GM21825 (cell line): ENCODE data around the gene RAD51C.
A peak's percentile ranks its signal among the peaks of the same experiment; 100 is the strongest.
"Not testable (repeated sequence)": the region's sequence is repeated elsewhere in the genome, so short reads cannot be mapped to it uniquely, and the experiment has no call there.

ENCODE experiments used
- ATAC-seq: cut with Tn5 transposase; IDR thresholded peaks from one replicate; pipeline ENCODE4 v1.9.1; 2021; ENCODE audit warnings: mild to moderate bottlenecking, moderate library complexity; ENCODE audit not compliant: unreplicated experiment

The RAD51C gene

DNA sequence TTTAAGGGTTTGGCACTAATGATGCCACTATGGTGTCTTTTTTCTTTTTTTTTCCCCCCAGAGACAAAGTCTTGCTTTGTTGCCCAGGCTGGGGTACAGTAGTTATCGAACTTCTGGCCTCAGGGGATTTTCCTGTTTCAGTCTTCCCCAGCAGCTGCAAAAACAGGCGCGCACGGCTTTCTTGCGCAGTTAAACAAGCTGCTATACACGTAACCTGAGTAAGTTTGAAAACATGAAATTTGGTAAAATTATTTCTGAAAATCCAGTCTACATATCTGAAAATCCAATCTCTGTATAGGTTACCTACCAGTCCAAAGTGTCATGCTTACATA lies 12.4 kb upstream of the RAD51C start:
- no peak for ATAC-seq

DNA sequence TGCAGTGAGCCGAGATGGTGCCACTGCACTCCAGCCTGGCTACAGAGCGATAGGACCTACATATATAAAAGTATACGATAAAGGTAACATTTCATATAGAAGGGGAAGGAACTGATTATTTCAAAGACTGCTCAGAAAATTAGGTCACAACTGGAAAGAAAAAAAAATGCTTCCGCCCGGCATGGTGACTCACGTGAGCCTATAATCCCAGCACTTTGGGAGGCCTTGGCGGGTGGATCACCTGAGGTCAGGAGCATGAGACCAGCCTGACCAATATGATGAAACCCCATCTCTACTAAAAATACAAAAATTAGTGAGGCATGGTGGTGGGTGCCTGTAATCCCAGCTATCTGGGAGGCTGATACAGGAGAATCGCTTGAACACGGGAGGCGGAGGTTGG lies 8.4 kb upstream of the RAD51C start:
- ATAC-seq = no peak

DNA sequence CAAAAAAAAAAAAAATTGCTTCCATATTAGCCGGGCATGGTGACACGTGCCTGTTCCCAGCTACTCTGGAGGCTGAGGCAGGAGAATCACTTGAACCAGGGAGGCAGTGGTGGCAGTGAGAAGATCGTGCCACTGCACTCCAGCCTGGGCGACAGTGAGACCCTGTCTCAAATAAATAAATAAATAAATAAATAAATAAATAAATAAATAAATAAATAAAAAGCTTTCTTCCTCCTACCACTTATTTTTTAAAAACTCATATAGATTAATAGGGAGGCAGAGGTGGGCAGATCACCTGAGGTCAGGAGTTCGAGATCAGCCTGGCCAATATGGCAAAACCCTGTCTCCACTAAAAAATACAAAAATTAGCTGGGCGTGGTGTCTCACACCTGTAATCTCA lies 7.9 kb upstream of the RAD51C start:
- not testable (repeated sequence) for ATAC-seq

DNA sequence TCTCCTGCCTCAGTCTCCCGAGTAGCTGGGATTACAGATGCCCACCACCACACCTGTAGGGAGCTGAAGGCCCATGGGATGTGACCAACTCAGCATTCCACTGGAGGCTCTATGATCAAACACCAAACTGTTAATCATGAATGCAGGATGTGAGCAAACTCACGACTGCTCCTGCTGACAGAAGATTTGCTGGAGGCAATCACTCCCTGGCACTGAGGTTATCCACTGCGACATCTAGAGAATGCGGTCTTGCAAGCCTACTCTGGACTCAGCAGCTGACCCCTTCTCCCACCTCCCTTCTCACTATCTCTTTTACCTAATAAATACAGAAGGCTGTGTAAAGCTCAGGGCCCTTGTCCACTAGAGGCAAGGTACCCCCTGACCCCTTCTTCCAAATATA lies 5.4 kb upstream of the RAD51C start:
- no peak for ATAC-seq

DNA sequence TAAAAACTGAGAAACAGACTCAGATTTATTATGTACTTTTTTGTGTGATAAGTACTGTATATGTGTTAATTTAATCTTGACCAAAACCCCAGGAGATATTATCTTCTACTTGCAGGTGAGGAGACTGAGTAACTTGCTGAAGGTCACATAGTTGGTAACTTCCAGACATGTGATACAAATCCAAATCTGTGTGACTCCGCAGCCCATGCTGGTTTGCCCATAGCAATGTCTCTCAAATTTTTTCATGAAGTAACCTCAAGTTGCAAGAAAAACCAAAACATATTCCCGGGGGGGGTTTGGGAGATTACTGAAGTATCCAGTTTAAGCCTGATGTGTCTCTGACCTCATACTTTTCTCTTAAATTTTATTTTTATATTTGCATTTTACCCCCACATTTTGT lies 3.9 kb upstream of the RAD51C start:
- ATAC-seq = no peak

DNA sequence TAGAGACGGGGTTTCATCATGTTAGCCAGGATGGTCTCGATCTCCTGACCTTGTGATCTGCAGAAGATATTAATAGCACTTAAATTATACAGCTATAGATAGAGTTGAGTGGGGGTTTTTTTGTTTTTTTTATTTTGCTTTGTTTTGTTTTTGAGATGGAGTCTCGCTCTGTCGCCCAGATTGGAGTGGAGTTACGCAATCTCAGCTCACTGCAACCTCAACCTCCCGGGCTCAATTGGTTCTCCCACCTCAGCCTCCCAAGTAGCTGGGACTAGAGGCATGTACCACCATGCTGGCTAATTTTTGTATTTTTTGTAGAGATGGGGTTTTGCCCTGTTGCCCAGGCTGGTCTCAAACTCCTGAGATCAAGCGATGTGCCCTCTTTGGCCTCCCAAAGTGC lies 2.4 kb upstream of the RAD51C start:
- ATAC-seq = not testable (repeated sequence)

DNA sequence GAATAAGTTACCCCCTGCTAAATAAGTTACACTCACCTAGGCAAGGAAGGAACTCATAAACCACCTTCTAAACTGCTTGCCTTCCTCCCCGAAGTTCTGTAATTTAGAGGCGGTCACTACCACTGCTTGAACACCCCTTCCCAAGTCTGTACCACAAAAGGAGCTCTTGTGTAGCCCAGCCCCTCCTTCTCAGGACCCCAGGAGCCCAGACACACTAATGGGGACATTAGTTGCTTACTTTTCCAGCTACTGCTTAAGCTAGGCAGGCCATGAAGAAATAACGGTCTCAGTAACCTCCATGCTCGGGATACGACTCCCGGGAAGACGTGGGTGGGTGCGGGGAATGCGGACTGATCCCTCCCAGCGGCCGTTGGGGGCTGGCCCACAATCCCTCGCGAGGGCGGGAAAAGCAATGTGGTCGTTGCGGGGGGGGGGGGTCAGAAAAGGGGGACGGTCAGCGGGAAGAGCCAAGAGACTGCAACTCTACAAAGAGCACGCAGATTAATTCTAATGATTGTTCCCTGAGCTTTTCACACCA lies 632 bp upstream of the RAD51C start, which contains the start of gene TEX14:
TEX14 (minus strand) TSS at position 345 of the 538 bp plus-strand sequence. CDS start 40,044 bp downstream, outside the sequence.
- ATAC-seq = no peak

DNA sequence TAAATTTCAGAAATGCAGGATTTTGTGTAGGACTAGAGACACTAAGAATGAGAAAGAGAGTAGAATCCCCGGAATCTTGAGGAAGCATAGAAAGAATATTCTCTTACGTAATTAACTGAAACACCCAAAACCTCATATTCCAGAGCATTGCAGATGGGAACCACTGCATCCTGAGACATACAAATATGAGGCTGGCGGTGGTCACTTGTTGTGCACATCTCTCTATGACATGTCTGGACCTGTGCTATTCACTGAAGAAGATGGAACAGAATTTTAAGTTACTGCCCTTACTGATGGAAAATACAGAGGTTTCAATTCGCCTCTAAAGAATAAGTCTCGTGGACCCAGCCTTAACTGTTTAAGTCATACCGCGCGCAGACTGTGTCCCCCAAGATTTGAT lies 806 bp downstream of the RAD51C start:
- no peak for ATAC-seq

DNA sequence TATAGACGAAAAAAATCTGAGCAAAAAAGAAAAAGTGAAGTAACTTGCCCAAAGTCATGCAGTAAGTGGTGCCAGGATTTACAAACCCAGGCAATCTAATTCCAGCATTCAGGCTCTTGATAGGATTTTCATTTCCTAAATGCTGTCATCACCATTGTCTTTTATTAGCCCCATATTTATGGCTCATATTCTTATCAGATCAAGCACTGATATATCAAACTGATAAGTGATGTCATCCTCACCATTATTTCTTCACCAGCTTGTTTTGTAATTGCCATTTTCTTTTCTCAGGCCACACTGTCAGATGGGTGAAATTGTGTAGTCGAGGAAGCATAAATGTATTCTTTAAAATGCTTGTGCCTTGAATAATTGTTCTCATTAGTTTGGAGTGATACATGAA lies 1.3 kb downstream of the RAD51C start:
- ATAC-seq = no peak

DNA sequence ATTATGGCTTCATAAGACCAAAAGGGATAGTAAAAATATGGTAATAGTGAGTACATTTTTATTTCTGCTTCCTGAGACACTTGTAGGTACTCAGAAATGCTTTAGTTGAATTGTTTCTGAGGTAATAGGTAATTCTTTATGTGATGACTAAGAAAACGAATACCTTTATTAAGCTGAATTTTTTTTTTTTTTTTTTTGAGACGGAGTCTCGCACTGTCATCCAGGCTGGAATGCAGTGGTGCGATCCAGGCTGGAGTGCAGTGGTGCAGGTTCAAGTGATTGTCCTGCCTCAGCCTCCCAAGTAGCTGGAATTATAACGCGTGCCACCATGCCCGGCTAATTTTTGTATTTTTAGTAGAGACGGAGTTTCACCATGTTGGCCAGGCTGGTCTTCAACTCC lies 1.9 kb downstream of the RAD51C start:
- no peak for ATAC-seq

DNA sequence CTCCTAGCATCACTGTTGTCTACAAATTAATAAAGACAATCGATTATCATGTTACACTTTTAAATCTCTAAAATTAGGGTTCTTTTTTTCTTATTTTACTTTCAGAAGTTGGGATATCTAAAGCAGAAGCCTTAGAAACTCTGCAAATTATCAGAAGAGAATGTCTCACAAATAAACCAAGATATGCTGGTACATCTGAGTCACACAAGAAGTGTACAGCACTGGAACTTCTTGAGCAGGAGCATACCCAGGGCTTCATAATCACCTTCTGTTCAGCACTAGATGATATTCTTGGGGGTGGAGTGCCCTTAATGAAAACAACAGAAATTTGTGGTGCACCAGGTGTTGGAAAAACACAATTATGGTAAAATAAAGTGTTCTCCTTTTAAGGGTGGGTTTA lies 2.4 kb downstream of the RAD51C start:
- no peak for ATAC-seq

DNA sequence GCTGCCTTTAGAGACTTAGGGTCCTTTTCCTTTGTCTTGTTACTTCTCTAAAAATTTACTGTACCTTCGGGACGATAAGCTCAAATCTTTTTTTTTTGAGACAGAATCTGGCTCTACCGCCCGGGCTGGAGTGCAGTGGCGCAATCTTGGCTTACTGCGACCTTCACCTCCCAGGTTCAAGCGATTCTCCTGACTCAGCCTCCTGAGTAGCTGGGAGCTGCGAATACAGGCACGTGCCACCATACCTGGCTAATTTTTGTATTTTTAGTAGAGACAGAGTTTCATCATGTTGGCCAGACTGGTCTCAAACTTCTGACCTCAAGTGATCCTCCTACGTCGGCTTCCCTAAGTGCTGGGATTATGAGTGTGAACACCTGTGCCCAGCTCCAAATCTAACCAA lies 7.4 kb downstream of the RAD51C start:
- ATAC-seq = no peak

DNA sequence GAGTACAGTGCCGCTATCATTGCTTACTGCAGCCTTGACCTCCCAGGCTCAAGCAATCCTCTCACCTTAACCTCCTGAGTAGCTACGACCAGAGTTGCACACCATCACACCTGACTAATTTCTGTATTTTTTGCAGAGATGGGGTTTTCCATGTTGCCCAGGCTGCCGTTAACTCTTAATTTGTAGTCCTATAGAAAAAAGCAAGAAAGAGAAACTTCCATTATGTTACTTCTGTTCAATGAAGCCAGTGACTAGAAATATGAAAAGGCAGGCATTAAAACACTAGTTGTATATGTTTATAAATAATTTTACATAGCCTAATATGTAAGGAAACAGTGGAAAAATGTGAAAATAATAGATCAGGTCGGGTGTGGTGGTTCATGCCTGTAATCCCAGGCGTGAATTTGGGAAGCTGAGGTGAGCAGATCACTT lies 9.7 kb downstream of the RAD51C start:
- peak; percentile 58 for ATAC-seq

DNA sequence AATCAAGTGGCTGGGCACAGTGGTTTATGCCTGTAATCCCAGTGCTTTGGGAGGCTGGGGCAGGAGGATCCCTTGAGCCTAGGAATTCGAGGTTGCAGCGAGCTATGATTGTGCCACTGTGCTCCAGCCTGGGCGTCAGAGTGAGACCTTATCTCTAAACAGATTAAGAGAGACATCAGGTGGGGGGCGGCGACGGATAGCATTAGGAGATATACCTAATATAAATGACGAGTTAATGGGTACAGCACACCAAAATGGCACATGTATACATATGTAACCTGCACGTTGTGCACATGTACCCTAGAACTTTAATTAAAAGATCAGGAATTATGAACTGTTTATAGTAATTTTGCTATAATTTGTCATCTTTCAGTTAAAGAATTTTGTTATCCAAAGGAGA lies 10.3 kb downstream of the RAD51C start:
- ATAC-seq = no peak

DNA sequence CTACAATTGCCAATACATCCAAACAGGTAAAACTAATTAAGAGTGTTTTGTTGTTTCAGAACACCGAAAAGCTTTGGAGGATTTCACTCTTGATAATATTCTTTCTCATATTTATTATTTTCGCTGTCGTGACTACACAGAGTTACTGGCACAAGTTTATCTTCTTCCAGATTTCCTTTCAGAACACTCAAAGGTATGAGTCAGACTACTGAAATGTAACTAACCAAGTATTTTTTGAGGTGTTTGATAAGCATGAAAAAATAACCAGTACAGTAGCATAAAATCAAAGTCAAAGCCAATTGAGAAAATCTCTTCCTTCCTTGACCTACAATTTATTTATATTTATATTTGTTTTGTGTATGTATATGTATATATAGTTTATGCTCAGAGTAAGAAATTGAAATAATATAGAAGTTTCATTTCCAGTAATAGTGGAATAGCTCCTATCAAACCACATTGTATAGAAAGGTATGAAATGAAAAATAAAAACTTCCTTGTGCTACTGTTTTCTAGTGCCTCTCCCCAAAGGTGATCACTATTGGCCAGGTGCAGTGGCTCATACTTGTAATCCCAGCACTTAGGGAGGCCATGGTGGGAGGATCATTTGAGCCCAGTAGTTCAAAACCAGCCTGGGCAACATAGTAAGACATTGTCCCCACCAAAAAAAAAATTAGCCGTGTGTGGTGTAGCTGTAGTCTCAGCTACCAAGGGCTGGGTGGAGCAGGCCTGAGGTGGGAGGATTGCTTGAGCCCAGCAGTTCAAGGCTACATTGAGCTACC lies 10.9 kb downstream of the RAD51C start:
- no peak for ATAC-seq

DNA sequence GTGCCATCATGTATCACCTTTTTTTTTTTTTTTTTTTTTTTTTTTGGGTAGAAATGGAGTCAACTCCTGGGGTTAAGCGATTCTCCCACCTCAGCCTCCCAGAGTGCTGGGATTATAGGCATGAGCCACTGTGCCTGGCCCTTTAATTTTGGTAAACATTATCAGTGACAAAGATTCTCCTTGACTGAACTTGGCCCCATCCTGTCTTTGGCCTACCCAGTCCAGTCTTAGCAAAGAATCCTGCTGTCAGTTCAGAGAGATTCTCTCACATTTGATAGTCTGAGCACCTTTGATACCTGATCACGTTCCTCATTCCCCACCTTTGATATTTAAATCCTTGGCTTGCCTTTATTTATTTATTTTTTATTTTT lies 11.5 kb downstream of the RAD51C start:
- ATAC-seq = no peak

DNA sequence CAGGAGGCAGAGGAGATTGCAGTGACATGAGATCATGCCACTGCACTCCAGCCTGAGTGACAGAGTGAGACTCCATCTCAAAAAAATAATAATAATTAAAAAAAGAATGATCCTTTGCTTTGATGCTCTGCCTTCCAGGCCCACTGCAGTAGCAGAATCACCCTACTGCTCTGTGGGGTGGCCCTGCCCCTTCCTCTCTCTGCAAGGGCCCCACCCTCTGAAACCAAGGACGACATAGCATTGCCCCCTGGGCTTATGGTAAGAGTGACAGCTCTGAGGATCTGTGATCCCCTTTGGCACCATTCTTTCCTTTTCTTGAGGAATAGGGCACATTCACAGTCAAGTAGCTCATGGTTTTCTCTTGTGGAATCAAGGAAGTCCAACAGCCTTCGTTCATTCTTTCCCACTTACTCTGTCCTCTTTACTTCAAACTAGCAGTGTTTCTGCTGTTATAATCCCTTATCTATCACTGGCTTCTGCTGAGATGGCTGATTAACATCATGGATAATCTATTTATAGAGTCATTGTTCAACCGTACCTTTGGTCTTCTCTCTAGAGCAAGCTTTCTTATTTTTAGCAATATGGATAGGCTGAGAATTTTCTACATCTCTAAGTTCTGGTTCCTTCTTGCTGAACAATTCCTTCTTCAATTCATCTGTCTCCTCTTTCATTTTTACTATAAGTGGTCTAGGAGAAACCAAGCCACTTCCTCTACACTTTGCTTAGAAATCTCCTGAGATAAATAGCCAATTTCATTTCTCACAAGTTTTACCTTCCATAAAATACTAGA lies 14.1 kb downstream of the RAD51C start:
- no peak for ATAC-seq

DNA sequence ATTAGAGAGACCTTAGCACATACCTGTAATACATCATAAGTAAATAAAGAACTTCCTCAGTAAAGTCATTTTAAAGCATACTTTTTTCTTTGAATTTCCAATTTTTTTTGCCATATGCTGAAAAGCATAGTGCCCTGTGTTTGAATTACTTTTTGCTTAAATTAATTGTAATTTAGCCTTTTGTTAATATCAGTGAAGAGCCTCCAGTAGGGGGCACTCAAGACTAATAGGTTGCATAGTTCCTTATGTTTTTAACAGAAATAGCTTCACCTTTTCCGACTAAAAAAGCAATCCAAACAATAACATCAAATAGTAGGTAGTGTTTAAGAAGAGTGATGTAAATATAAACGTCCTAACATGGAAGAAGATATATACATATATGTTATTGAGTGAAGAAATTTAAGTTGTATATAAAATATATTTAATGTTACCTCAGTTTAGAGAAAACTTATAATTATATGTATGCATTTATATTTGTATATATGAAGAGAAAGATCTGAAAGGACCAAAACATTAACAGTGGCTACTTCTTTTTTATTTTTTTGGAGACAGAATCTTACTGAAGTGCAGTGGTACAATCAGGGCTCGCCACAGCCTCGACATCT lies 18.6 kb downstream of the RAD51C start:
- ATAC-seq = no peak

DNA sequence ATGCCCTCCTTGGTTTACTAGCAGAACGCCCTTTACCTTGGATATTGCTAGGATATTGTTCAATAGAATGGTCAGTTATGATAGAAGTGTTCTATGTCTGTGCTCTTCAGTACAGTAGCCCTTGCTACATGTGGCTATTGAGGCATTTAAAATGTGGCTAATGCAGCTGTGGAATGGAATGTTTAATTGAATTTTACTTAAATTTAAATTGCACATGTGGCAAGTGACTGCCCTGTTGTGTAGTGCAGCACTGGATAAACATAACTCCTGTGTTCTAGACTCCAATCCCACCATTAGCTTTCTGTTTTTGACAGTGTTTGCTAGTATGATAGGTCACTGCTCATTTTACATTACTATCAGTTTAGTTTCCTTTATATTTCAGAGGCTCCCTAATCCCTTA lies 29.9 kb downstream of the RAD51C start:
- ATAC-seq = no peak

DNA sequence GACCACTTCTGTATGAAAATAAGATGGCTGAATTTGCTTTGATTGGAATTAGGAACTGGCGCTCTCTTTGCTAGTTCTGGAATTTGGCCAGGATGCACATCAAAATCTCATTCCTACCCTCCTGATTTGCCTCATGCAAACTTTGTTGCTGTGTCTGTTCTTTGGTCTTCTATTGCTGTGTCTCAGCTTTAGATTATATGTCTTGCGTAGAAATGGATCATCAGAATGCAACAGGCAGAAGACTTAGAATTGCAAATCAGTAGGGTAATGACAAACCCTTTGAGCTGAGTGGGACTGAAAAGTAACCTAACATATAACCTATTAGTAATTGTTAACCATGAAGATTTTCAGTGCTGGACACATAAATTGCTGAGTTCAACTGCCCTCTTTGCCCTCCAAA lies 30.3 kb downstream of the RAD51C start:
- ATAC-seq = no peak

DNA sequence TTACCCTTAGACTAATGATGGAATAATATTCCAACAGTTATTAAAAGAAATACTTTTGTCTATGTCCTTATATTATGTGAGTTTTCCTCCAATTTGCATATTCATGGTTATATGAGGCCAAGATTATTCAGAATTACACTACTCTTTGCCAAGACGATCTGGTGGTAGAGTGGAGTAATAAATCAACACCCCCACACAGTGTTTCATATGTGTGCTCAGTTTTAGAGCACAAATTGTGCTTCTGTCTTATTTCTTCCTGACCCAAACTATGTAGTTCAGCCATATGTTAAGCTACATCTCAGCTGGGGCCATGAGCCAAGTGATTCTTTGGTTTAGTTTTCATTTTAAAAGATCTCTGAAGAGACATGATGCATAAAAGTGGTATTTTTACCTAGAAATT lies 36.4 kb downstream of the RAD51C start:
- no peak for ATAC-seq

DNA sequence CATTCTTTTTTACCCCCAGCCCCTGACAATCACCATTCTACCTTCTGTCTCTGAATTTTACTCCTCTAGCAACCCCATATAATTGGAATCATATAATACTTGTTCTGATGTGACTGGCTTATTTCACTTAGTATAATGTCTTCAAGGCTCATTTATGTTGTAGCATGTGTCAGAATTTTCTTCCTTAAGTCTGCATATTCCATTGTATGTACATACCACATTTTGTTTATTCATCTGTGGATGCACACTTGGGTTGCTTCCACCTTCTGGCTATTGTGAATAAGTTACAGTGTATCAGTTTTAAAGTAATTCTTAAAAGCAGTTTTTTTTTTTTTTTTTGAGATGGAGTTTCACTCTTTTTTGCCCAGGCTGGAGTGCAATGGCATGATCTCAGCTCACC lies 38.5 kb downstream of the RAD51C start:
- ATAC-seq = no peak
